ENCODE results near the gene CCDC152. TPM values are rescaled to one million over a fixed set of nuclear protein-coding genes. Genes with fewer than 3 reads are reported as not detected.

The CCDC152 gene
- total and polyA plus RNA-seq, 2 experiments from 2014 or later: 2.8 to 6.4 TPM

DNA sequence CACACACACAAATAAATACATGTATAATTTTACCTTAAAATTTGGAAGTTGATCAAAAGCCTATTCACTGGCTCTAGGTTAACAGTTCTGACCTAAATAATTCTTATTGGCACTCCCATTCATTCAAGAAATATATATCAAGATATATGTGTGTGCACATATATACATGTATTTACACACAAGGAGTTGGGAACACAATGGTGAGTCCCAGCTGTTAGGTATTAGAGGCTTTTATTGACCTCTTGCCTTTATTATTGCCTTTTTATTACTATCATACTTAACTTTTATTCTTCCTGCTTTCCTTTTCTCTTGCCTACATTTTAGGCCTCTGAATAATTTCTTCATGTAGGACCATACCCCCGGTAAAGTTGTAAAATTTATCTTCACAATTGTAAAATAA is 25.0 kb downstream of the CCDC152 start:
- Histone ChIP-seq H3K9me3 (ENCODE audit: low read depth) (no peaks in the 10 kb centered on the region), H3F3A (ENCODE audit: insufficient read depth) (0 out of 2 replicates have a peak, but pooled peaks cover 3% of the 10 kb centered on the region), H3K27ac (no peak overlapping the region), H3K4me3 (no peak overlapping the region), H3K79me2 (ENCODE audit: insufficient read depth) (no peaks in the 10 kb centered on the region), H3K4me2 (ENCODE audit: unreplicated experiment) (no peak overlapping the region), H3K27me3 (replicated peaks; ENCODE audit: insufficient read depth) (no peaks in the 10 kb centered on the region), H3K4me1 (ENCODE audit: insufficient read depth) (peaks cover 7% of the 10 kb centered on the region; the same call in 1 of the 2 replicates), H3K9ac (no peak overlapping the region), H3K9me2 (ENCODE audit: insufficient read depth) (no peaks in the 10 kb centered on the region), H4K20me1 (ENCODE audit: insufficient read depth) (no peaks in the 10 kb centered on the region), H2AFZ (no peak overlapping the region), H3K36me3 (ENCODE audit: low read depth) (no peaks in the 10 kb centered on the region)
- DNase-seq: no peak
- no peak for TF ChIP-seq EZH2 (IDR thresholded peaks at IDR 0.05; ENCODE audit: insufficient read depth, poor library complexity, severe bottlenecking)
- no peak for TF ChIP-seq EZH2phosphoT487 (IDR thresholded peaks at IDR 0.05; ENCODE audit: insufficient read depth, low read depth)
- WGBS, 2 experiments (ENCODE audit: low coverage in 1 of 2, low lambda C conversion rate in 2 of 2, missing lambda C conversion rate in 2 of 2): 95 to 100% methylated on average over 1 of the region's 1 CpG
- in situ Hi-C loops (cut with MboI): no loop called here

DNA sequence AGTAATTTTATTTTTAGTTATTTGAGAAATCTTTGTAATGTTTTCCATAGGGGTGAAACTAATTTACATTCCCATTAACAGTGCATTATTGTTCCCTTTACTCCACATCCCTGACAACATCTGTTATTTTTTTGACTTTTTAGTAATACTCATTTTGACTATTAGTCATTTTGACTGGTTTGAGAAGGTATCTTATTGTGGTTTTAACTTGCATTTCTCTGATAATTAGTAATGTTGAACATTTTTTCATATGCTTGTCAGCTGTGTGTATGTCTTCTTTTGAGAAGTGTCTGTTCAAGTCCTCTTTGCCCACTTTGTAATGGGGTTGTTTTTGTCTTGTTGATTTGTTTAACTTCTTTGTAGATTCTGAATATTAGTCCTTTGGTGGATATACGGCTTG is 27.5 kb downstream of the CCDC152 start:
- Histone ChIP-seq H3K4me3 (no peak overlapping the region), H4K20me1 (ENCODE audit: insufficient read depth) (no peaks in the 10 kb centered on the region), H3K36me3 (ENCODE audit: low read depth) (no peaks in the 10 kb centered on the region), H3F3A (ENCODE audit: insufficient read depth) (0 out of 2 replicates have a peak, but pooled peaks cover 3% of the 10 kb centered on the region), H3K27me3 (replicated peaks; ENCODE audit: insufficient read depth) (no peaks in the 10 kb centered on the region), H3K79me2 (ENCODE audit: insufficient read depth) (no peaks in the 10 kb centered on the region), H3K4me1 (ENCODE audit: insufficient read depth) (peaks cover 7% of the 10 kb centered on the region; the same call in 1 of the 2 replicates), H3K27ac (no peak overlapping the region), H3K4me2 (ENCODE audit: unreplicated experiment) (no peak overlapping the region), H3K9ac (no peak overlapping the region), H2AFZ (no peak overlapping the region), H3K9me3 (ENCODE audit: low read depth) (no peaks in the 10 kb centered on the region), H3K9me2 (ENCODE audit: insufficient read depth) (no peaks in the 10 kb centered on the region)
- DNase-seq: peak; percentile 9
- in situ Hi-C loops (cut with MboI): no loop called here
- WGBS, 2 experiments (ENCODE audit: low coverage in 1 of 2, low lambda C conversion rate in 2 of 2, missing lambda C conversion rate in 2 of 2): 81 to 86% methylated on average over 1 of the region's 1 CpG
- TF ChIP-seq EZH2phosphoT487 (IDR thresholded peaks at IDR 0.05; ENCODE audit: insufficient read depth, low read depth): no peak
- no peak for TF ChIP-seq EZH2 (IDR thresholded peaks at IDR 0.05; ENCODE audit: insufficient read depth, poor library complexity, severe bottlenecking)

DNA sequence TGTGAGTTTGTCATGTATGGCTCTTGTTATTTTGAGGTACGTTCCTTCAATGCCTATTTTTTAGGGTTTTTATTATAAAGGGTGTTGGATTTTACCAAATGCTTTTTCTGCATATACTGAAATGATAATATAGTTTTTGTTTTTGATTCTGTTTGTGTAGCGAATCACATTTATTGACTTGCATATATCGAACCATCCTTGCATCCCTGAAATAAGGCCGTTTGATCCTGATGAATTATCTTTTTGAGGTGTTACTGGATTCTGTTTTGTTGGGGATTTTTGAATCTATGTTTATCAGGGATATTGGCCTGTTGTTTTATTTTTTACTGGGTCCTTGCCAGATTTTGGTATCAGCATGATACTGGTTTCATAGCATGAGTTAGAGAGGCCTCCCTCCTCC is 29.1 kb downstream of the CCDC152 start:
- H3K4me3 ChIP-seq: no peak overlapping the region
- no peak overlapping the region for H3K9ac ChIP-seq
- no peak overlapping the region for H2AFZ ChIP-seq
- H3K9me2 ChIP-seq (ENCODE audit: insufficient read depth): no peaks in the 10 kb centered on the region
- no peaks in the 10 kb centered on the region for H3K27me3 ChIP-seq (replicated peaks; ENCODE audit: insufficient read depth)
- in situ Hi-C loops (cut with MboI): no loop called here
- H3K4me2 ChIP-seq (ENCODE audit: unreplicated experiment): no peak overlapping the region
- no peak for DNase-seq
- no peak for TF ChIP-seq EZH2 (IDR thresholded peaks at IDR 0.05; ENCODE audit: insufficient read depth, poor library complexity, severe bottlenecking)
- no peak for TF ChIP-seq EZH2phosphoT487 (IDR thresholded peaks at IDR 0.05; ENCODE audit: insufficient read depth, low read depth)
- no peak overlapping the region for H3K27ac ChIP-seq
- H3K79me2 ChIP-seq (ENCODE audit: insufficient read depth): no peaks in the 10 kb centered on the region
- H3K9me3 ChIP-seq (ENCODE audit: low read depth): no peaks in the 10 kb centered on the region
- no peaks in the 10 kb centered on the region for H3K36me3 ChIP-seq (ENCODE audit: low read depth)
- peaks cover 7% of the 10 kb centered on the region; the same call in 1 of the 2 replicates for H3K4me1 ChIP-seq (ENCODE audit: insufficient read depth)
- H3F3A ChIP-seq (ENCODE audit: insufficient read depth): 0 out of 2 replicates have a peak, but pooled peaks cover 3% of the 10 kb centered on the region
- 91 to 93% methylated on average over 4 of the region's 4 CpGs for WGBS, 2 experiments (ENCODE audit: low coverage in 1 of 2, low lambda C conversion rate in 2 of 2, missing lambda C conversion rate in 2 of 2)
- H4K20me1 ChIP-seq (ENCODE audit: insufficient read depth): no peaks in the 10 kb centered on the region

DNA sequence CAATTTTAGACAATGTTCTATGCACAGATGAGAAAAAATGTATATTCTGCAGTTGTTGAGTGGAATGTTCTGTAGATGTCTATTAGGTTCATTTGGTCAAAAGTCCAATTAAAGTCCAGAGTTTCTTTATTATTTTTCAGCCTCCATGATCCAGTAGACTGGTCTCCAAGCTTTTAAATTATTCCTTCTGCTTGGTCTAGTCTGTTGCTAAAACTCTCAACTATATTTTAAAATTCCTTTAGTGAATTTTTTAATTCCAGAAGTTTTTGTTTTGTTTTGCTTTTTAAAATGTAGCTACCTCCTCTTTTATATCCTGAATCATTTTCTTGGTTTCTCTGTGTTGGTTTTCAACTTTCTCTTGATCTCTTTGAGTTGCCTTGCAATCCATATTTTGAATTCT is 30.5 kb downstream of the CCDC152 start:
- no peak for DNase-seq
- Histone ChIP-seq H3K9me3 (ENCODE audit: low read depth) (no peaks in the 10 kb centered on the region), H3K79me2 (ENCODE audit: insufficient read depth) (no peaks in the 10 kb centered on the region), H3K9ac (no peak overlapping the region), H3K27me3 (replicated peaks; ENCODE audit: insufficient read depth) (no peaks in the 10 kb centered on the region), H3K36me3 (ENCODE audit: low read depth) (no peaks in the 10 kb centered on the region), H3K27ac (no peak overlapping the region), H3K4me3 (no peak overlapping the region), H3K4me1 (ENCODE audit: insufficient read depth) (peaks cover 7% of the 10 kb centered on the region; the same call in 1 of the 2 replicates), H3K4me2 (ENCODE audit: unreplicated experiment) (no peak overlapping the region), H4K20me1 (ENCODE audit: insufficient read depth) (no peaks in the 10 kb centered on the region), H2AFZ (no peak overlapping the region), H3K9me2 (ENCODE audit: insufficient read depth) (no peaks in the 10 kb centered on the region), H3F3A (ENCODE audit: insufficient read depth) (0 out of 2 replicates have a peak, but pooled peaks cover 3% of the 10 kb centered on the region)
- TF ChIP-seq EZH2 (IDR thresholded peaks at IDR 0.05; ENCODE audit: insufficient read depth, poor library complexity, severe bottlenecking): no peak
- TF ChIP-seq EZH2phosphoT487 (IDR thresholded peaks at IDR 0.05; ENCODE audit: insufficient read depth, low read depth): no peak
- in situ Hi-C loops (cut with MboI): no loop called here

DNA sequence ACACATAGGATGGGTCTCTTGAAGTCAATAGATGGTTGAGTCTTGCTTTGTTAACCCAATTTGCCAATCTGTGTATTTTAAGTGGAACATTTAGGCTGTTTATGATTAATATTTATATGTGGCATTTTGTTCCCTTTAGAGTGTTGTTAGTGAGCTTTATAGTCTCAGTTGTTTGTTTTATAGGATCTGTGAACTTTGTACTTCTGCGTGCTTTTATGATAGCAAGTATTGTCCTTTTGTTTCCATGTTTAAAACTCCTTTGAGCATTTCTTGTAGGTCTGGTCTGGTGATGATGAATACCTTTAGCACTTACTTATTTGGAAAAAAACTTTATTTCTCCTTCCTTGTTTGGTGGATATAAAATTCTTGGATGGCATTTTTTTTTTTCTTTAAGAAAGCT is 31.2 kb downstream of the CCDC152 start:
- Histone ChIP-seq H3K9me3 (ENCODE audit: low read depth) (no peaks in the 10 kb centered on the region), H3K4me1 (ENCODE audit: insufficient read depth) (peaks cover 7% of the 10 kb centered on the region; the same call in 1 of the 2 replicates), H3K27me3 (replicated peaks; ENCODE audit: insufficient read depth) (no peaks in the 10 kb centered on the region), H3K4me2 (ENCODE audit: unreplicated experiment) (no peak overlapping the region), H2AFZ (no peak overlapping the region), H3K27ac (no peak overlapping the region), H3K36me3 (ENCODE audit: low read depth) (no peaks in the 10 kb centered on the region), H3K4me3 (no peak overlapping the region), H3K9me2 (ENCODE audit: insufficient read depth) (no peaks in the 10 kb centered on the region), H3F3A (ENCODE audit: insufficient read depth) (0 out of 2 replicates have a peak, but pooled peaks cover 3% of the 10 kb centered on the region), H3K9ac (no peak overlapping the region), H3K79me2 (ENCODE audit: insufficient read depth) (no peaks in the 10 kb centered on the region), H4K20me1 (ENCODE audit: insufficient read depth) (no peaks in the 10 kb centered on the region)
- TF ChIP-seq EZH2 (IDR thresholded peaks at IDR 0.05; ENCODE audit: insufficient read depth, poor library complexity, severe bottlenecking) (no peak), EZH2phosphoT487 (IDR thresholded peaks at IDR 0.05; ENCODE audit: insufficient read depth, low read depth) (no peak)
- in situ Hi-C loops (cut with MboI): no loop called here
- 79 to 88% methylated on average over 1 of the region's 1 CpG for WGBS, 2 experiments (ENCODE audit: low coverage in 1 of 2, low lambda C conversion rate in 2 of 2, missing lambda C conversion rate in 2 of 2)
- DNase-seq: no peak

All from GM23248 (cell line).